A673 (cell line): Measurements from ENCODE around the gene EMC1. TPM values are rescaled to one million over a fixed set of nuclear protein-coding genes. Genes with fewer than 3 reads are reported as not detected.
"Not testable (repeated sequence)": the region's sequence is repeated elsewhere in the genome, so short reads cannot be mapped to it uniquely, and the experiment has no call there.

ENCODE experiments used
- BruUV-seq: library from RNA; stranded (reverse); fragments of 400-500 nt; replicated peaks from 2 replicates; lab custom pipeline; 2021; lab: Mats Ljungman, UMichigan
- CTCF ChIA-PET: fragments of 300-600 bp; sonication (Branson Sonifier 250); formaldehyde crosslinking; loops from one replicate; lab custom pipeline; 2022; ENCODE audit warnings: antibody characterized with exemption; lab: Charles Lee
- POLR2A ChIA-PET: fragments of 300-600 bp; sonication (Branson Sonifier 250); formaldehyde crosslinking; loops from one replicate; lab custom pipeline; 2022; ENCODE audit warnings: antibody characterized with exemption; ENCODE audit not compliant: low non-redundant PET; lab: Charles Lee
- DNase-seq: peaks from one replicate; pipeline ENCODE4 v3.0.0-alpha.2; 2015; ENCODE audit warnings: low spot score
- H3K27ac ChIP-seq: fragments of 200-600 bp; sonication (generic); 2 replicates; pipeline ENCODE4 v1.5.1; 2016; ENCODE audit warnings: mixed run types, low read depth, mild to moderate bottlenecking, mixed read lengths, antibody characterized with exemption, low read length; ENCODE audit not compliant: poor library complexity, severe bottlenecking
- H3K27me3 ChIP-seq: fragments of 200-600 bp; sonication (generic); replicated peaks from 2 replicates; pipeline ENCODE4 v1.6.1; 2017; ENCODE audit warnings: mixed run types, low read depth, mild to moderate bottlenecking, mixed read lengths, antibody characterized with exemption, low read length; ENCODE audit not compliant: insufficient read depth, poor library complexity
- H3K36me3 ChIP-seq: fragments of 200-600 bp; sonication (generic); 2 replicates; pipeline ENCODE4 v1.6.1; 2016; ENCODE audit warnings: mixed run types, mild to moderate bottlenecking, mixed read lengths, antibody characterized with exemption, low read length; ENCODE audit not compliant: insufficient read depth, poor library complexity, severe bottlenecking
- H3K4me1 ChIP-seq: fragments of 200-600 bp; sonication (generic); 2 replicates; pipeline ENCODE4 v1.6.1; 2017; ENCODE audit warnings: mixed run types, mild to moderate bottlenecking, mixed read lengths, antibody characterized with exemption, low read length; ENCODE audit not compliant: insufficient read depth, poor library complexity, severe bottlenecking
- H3K4me3 ChIP-seq: fragments of 200-600 bp; sonication (generic); 2 replicates; pipeline ENCODE4 v1.5.1; 2016; ENCODE audit warnings: low read depth, mixed run types, mild to moderate bottlenecking, mixed read lengths, low read length; ENCODE audit not compliant: poor library complexity, severe bottlenecking
- H3K9me3 ChIP-seq: fragments of 200-600 bp; sonication (generic); 2 replicates; pipeline ENCODE4 v1.6.1; 2016; ENCODE audit warnings: mixed run types, low read depth, mild to moderate bottlenecking, mixed read lengths, antibody characterized with exemption, low read length; ENCODE audit not compliant: poor library complexity, severe bottlenecking
- EZH2 ChIP-seq: fragments of 200-600 bp; sonication (generic); IDR thresholded peaks from 2 replicates; pipeline ENCODE4 v1.6.1; 2017; ENCODE audit warnings: borderline replicate concordance, low read depth, mild to moderate bottlenecking, mixed read lengths, antibody characterized with exemption, low read length; ENCODE audit not compliant: poor library complexity, severe bottlenecking
- intact Hi-C: fragments of 100-400 bp; cut with micrococcal nuclease; formaldehyde crosslinking; loops from one replicate; pipeline ENCODE4 v1.10.0; 2022; ENCODE audit not compliant: unreplicated experiment
- total RNA-seq: library from RNA; stranded (reverse); gene quantifications from 2 replicates; pipeline ENCODE4 v1.2.3, GENCODE V29; 2021
- TF ChIP-seq, protein P1 (sequence below): fragments of 300-800, 200-600 bp; sonication (generic); conservative IDR thresholded peaks from 2 replicates; pipeline ENCODE4 v1.5.1; 2017; ENCODE audit warnings: low read depth, mild to moderate bottlenecking, antibody characterized with exemption, low read length, moderate library complexity, mixed read lengths

The EMC1 gene
- total RNA-seq, 1 experiment from 2014 or later: 84.3 TPM

DNA sequence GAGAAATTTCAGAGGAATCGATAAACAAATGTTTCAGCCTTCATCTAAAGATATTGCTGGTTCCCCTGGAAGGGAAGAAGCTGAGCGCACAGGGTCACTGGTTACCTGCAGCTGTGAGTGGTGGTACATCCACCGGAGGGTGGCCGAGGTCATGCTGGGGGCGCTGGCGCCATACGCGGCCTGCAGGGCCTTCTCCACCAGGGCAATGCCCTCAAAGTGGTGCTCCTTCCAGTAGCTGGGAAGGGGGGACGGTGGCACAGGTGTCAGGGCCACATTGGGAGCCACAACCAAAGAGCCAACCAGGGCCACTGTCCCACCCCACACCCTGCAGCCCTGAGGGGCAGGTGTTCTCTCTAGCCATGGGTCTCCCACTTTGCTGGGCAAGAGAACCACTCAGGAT is 32.6 kb upstream of the EMC1 start:
- Histone ChIP-seq H3K36me3 (no peaks in the 10 kb centered on the region), H3K4me3 (no peak overlapping the region), H3K9me3 (no peaks in the 10 kb centered on the region), H3K4me1 (no peaks in the 10 kb centered on the region), H3K27ac (no peak overlapping the region), H3K27me3 (no peaks in the 10 kb centered on the region)
- intact Hi-C loops: no loop called here
- POLR2A ChIA-PET: no interaction called here
- CTCF ChIA-PET: interaction anchor here (0.6 kb wide), 1 partner anchor 377 kb away, joined by 4 read pairs; no protein-coding TSS in a partner anchor
- TF ChIP-seq, protein P1, sequence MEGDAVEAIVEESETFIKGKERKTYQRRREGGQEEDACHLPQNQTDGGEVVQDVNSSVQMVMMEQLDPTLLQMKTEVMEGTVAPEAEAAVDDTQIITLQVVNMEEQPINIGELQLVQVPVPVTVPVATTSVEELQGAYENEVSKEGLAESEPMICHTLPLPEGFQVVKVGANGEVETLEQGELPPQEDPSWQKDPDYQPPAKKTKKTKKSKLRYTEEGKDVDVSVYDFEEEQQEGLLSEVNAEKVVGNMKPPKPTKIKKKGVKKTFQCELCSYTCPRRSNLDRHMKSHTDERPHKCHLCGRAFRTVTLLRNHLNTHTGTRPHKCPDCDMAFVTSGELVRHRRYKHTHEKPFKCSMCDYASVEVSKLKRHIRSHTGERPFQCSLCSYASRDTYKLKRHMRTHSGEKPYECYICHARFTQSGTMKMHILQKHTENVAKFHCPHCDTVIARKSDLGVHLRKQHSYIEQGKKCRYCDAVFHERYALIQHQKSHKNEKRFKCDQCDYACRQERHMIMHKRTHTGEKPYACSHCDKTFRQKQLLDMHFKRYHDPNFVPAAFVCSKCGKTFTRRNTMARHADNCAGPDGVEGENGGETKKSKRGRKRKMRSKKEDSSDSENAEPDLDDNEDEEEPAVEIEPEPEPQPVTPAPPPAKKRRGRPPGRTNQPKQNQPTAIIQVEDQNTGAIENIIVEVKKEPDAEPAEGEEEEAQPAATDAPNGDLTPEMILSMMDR: no peak
- no peak for TF ChIP-seq EZH2
- BruUV-seq: no TSS peak
- no peak for DNase-seq

DNA sequence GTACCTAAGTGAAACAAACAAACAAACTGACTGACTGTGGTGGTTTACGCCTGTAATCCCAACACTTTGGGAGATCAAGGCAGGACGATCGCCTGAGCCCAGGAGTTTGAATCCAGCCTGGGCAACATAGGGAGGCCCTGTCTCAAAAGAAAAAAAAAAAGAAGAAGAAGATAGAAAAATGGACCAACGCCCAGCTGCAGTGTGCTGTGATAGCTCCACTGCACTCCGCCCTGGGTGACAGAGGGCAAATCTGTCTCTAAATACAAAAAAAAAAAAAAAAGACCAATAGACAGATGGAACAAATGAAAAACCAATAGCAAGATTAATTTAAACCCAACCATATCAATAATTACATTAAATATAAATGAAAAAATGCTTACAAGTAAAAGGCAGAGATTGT is 23.3 kb upstream of the EMC1 start:
- no TSS peak for BruUV-seq
- DNase-seq: no peak
- Histone ChIP-seq H3K27me3 (no peaks in the 10 kb centered on the region), H3K9me3 (no peaks in the 10 kb centered on the region), H3K36me3 (no peaks in the 10 kb centered on the region), H3K4me3 (no peak overlapping the region), H3K4me1 (no peaks in the 10 kb centered on the region), H3K27ac (no peak overlapping the region)
- CTCF ChIA-PET: no interaction called here
- TF ChIP-seq EZH2: no peak
- TF ChIP-seq, protein P1: no peak
- intact Hi-C loops: no loop called here
- POLR2A ChIA-PET: no interaction called here

DNA sequence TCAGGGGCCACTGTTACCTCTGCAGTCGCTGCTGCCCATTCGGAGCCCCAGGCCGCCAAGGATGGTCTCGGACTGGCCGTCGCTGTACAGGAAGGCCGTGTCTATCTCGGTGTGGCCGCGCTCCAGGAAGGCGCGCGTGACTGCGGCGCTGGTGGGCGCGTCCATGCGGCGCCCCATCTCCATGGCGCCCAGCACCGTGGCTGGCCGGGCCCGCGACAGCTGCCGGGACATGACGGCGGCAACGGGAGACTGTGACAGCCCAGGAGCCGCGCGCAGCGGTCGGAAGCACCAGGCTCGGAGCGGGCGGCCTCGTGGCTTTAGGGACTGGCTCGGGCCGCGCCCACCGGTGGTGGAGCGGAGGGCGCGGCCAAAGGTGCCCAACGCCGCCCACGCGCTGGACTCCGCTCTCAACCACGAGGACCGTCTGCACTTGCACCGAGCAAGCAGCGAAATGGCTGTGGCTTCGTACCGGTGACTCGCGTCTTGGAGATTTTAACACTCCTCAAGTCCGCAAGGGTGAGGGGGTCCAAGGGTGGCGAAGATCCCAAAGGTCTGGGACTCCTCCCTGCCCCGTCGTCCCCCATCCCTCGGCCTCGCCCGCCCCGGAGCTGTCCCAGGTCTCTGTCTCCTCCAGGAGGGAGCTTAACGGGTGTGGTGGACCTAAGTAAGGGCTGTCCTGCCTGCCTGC is 22.7 kb upstream of the EMC1 start:
- H3K36me3 ChIP-seq, DNase-seq, CTCF ChIA-PET, H3K9me3 ChIP-seq, H3K27me3 ChIP-seq, H3K4me1 ChIP-seq, H3K4me3 ChIP-seq, H3K27ac ChIP-seq, POLR2A ChIA-PET, BruUV-seq, intact Hi-C loops: not testable (repeated sequence)
